Stimulated activated CD8-positive, alpha-beta memory T cell treated with anti-CD3 and anti-CD28 coated beads, Interleukin-12 subunit alpha, Interleukin-12 subunit beta, amount 100 ng/mL, for 24 hours (primary cell): Measurements from ENCODE around the gene TMTC1.

Source experiments
- DNase-seq: peaks from one replicate; pipeline ENCODE4 v3.0.0-alpha.2; 2020; ENCODE audit errors: extremely low read depth

TMTC1 gene

DNA sequence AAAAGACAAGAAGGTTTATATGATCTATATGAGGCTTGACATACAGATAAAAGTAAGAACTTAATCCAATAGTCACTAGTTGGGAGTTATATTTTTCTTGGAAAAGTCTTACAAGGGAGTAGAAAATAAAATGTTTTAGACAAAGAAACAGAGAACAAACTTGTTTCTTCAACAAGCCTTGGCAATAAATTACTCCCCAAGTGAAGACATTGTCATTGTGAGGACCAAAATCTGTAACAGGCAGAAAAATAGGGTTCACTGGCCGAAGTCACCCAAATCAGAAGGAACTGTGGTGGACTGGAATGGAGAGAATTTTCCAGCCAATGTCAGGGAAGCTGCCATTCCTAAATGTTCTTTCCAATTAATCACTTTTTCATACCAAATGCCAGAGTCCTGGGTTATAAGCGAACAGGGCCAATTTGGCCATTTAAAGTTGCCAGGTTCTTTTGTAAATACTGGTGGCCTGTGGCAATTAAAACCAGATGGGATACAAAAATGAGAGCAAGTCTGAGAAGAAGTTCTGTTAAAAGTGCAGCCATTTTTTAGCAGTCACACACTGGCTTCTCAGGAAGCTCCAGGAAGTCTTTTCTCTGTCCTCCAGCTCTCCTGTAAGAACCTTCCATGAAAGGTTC lies 168.9 kb downstream of the TMTC1 start:
- no peak for DNase-seq

DNA sequence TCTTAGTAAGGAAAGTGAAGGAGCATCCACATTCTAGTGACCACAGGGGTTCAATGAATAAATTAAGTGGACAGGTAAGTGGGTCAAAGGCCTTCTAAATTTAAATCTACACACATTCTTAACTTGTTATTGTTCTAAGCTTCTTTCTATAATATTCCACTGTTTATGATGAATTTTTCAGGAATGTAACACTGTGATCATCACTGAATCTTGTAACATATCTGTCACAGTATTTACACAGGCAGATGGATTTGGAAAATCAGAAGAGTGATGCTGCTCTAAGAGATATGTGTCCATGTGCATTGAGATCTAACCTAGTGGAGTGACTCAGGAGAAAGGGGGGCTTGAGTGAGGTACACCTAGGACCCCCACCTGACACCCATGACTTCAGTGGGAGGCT lies 170.8 kb downstream of the TMTC1 start:
- no peak for DNase-seq

DNA sequence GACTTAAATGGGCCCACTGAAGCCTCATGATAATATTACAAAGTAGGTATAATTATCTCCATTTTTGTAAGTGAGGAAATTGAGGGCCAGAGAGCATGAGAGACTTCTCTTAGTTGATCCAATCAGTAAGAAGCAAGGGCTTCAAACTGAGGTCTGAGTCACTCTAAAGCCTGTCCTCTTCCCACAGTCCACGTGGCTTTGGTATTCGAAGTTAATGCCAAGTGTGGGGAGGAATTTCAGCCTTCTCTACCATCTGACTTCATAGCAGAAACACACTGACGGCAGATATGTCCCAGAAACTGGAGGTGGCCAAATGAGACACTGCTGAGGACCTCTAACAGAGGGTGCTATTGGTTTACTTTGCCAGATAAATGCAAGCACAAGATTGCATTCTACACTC lies 171.8 kb downstream of the TMTC1 start:
- no peak for DNase-seq

DNA sequence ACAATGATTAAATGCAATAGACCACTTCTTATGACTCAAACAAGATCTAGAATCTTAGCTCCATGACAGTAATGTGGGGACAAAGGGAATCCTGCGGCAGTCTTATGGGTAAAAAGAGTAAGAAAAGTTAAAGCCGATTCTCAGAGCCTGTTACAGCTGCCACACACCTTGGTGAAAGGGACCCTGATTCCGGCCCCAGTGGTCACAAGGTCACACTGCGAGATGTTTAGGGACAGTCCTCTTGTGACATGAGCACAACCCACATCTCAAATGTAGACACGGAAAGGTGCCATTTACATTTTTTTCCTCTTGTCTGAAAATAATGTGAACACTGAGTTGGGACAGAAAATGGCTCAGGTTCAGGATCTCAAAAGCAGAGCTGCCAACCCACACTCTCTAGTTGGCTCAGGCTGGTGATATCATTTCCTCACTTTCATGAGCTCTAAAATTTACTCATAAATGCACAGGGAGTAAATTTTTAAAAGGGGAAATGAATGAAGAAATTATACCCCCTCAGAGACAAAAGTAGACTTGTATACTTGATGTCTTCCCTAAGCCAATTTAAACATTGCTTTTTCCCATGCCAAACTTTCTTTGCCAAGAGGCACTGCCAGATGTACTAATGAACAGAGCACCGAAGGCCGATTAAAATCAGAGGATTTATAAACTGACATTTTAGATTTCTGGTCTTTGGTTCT lies 173.1 kb downstream of the TMTC1 start:
- no peak for DNase-seq

DNA sequence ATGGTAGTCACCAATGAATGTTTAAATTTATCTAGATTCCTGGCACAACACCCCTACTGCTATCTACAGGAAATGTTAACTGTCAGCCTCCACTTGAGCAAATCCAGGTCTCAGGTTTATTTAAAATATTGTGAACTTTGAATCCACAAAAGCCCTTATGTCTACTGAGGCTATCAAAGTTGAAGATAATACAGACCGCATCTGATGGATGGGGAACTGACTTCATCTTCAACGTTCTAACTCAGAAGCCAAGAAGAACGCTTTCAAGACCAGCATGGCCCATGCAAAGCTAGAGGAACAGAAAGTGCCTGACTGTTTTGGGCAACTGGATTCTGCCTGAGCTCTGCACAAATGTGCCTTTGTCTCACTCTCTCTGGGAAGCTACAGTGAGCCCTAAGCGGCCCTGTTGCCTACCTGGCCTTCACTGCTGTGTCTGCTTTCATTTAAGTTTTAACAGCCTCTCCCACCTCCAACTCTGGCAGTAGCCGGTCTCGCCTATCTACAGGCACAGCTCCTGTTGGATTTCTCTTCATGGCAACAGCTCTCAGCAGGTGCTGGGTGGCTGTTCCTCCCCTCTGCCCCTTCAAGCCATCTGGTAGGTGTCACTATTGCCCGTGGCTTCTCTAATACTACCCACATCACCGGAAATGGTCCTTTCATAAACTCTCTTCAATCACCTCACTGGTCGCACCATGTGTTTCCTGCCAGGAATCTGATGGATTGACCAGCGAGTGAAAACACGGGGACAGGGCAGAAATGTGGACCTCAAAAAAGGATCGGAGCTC lies 174.1 kb downstream of the TMTC1 start:
- DNase-seq = no peak

DNA sequence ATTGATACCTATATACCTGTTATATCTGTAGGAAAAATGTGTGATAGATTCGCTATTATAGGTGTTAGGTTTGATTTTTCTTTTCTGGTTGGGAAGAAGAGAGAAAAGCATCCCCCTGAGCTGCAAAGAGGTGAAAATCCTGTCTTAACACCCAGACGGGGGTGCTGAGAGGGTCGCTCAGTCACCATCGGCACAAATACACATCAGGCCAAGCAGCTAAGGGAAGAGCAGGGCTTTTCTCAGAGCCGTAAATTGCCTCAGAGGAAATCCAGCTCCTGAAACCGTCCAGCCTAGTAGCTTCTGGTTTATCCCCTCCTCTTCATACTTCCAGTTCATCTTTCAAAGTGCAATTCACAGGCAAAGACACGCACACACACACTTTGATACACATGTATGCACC lies 175.2 kb downstream of the TMTC1 start:
- no peak for DNase-seq

DNA sequence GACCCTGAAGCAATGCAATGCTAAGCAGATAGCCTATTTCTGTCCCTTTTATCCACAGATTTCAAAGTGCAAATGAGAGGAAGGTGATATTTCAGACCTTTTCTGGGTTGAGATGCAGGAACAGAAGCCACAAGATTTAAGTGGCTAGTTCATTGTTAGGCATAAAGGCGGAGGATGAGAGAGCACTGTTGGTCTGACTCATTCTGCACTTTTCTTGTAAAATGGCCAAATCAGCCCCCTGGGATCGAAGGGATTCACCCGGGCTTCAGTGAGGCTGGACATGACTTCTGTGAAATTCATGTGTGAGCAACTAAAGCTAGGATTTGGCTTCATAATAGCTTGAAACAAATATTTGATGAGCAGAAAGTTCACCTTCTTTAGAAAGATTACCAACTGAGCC lies 184.4 kb downstream of the TMTC1 start:
- DNase-seq = no peak

DNA sequence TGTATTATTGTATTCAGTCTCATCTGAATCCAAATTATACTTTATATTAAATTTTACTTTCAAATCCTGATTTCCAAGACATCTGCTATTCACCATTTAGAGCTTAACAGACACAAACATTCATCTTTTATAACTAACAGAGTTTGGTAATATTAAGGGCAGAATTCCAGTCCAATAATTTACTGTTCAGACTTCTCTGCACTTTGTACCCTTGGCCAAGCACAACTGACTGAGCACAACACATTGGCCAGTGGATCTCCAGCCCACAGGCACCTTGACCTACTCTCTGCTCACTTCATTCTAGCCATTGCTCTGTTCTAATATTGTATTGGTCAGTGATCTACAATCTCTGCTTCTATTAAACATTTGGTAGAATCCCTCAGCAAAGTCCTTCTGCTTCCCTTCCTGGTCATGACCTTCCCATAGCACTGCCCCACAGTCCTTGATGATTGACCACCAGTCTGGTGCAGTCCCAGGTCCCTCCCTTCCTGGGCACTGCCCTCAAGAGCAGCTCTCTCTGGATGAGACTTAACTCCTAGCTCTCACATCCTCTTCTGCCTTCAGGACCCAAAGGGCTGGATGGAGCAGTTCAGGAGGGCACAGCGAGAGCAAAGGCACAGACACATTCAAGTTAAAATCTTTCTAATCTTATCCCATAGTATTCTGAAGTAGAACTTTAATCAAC lies 188.5 kb downstream of the TMTC1 start:
- DNase-seq = no peak

DNA sequence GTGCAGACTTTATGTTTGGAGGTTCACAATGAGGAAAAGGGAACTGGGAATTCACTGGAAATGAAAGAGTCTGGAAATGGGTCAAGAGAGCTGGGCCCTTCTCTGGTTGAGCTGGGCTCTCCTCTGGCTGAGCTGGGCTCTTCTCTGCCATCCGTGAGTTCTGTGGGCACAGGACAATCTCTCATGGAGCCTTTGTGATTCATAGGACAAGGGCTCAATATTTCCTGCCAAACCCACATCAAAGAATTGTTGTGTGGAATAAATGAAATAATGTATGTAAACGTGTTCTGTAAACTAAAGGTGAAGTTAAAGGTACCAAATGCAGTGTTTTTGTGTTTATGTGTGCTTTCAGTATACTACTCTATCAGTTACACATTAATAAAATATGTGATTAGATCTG lies 190.7 kb downstream of the TMTC1 start:
- DNase-seq = no peak

DNA sequence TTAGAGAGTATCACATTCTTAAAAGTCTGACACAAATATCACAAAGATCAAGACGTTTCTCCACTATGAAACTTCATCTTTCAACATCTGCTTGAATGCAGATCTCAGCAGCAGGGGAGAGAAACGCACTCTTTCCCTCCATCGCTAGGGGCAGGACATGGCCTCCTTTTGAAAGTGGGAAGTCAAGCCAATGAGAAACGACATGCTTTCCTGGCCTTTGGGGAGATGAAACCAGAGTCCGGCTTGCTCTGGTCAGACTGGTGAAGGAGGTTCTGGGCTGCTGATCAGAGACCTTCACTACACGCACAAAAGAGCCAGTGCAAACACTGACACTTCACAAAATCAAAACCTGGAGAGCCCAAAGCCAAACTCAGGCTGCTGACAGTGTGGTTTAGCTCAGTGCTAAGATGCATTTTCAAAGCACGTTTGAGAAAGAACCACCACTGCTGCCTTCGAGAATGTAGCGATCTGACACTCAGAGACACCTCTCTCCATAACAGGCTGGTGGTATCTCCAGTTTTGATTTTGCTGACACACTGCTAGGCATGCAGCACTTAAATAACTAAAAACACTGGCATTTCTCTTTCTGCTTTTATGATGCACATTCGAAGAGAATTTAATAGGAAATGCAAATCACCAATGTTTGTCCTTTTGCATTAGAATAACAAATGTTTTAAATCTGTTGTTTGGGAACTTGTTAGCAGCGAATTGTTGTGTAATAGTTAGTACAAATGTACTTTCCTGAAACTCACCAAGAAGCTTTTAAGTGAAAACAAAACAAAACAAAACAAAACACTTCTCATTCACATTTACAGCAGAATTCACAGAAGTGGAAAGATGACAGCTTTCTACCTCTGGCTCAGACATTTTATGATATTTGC lies 192.4 kb downstream of the TMTC1 start:
- DNase-seq = no peak

DNA sequence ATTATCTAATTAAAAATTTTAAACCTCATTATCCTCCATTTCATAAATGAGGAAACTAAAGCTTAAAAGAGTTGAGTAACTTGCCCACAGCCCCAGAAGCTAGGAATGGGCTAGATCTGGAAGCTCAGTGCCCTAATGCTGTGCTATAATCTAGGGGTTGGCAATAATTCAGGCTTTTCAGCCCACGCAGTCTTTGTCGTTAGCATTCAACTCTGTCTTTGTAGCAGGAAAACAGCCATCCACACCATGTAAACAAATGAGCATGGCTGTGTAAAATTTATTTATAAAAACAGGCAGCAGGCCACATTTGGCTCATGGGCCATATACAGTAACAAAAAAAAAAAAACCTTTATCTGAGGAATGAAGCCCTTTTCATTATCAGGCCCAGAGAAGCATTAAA lies 193.9 kb downstream of the TMTC1 start:
- no peak for DNase-seq

DNA sequence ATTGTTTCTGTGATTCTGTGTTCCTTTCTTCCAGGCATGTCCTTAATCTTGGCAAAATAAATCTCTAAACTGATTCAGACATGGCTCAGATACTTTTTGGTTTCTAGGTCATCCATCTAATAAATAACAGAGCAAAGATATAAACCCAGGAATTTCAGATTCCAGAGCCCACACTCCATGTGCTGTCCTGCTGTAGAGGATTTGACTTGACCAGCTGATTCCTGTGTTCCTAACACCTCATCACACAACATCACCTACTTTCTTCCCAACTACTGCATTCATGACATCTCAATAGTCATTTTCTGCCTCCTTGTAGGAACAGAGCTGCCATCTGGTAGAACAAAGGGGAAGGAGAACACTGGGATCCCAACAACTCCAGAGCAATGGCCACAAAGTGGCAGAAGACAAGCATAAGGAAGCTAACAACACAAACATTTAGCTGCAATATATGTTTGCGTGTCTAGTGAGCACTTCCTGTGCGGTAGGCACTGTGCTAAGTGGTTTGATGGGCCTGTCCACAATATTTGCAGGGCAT lies 194.4 kb downstream of the TMTC1 start:
- DNase-seq = no peak

DNA sequence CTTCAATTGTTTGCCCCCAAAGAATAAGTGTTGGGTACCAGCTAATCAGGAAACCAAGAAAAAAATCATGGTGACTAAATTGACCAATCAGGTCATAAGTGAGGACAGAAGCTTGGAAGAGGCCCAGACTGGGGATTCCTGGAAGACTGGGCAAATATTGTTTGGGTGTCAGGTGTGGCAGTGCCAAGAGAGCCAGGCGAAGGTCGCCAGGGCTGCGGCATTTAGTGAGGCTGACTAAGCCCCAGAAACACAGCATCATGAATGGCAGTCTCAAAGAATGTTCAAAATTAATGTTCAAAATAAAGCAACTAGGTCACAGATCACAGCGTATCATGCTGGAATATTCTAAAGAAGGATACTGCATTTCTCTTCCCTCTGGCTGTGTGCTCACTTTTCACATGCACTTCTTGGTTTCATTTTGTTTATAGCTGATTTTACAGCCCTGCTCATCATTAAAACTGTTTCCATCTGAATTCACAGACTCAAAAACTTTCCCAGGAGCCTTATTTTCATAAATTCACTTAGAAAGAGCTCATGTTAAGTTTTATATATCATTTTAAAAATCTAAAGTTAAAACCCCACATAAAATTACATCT lies 201.0 kb downstream of the TMTC1 start:
- DNase-seq = no peak

DNA sequence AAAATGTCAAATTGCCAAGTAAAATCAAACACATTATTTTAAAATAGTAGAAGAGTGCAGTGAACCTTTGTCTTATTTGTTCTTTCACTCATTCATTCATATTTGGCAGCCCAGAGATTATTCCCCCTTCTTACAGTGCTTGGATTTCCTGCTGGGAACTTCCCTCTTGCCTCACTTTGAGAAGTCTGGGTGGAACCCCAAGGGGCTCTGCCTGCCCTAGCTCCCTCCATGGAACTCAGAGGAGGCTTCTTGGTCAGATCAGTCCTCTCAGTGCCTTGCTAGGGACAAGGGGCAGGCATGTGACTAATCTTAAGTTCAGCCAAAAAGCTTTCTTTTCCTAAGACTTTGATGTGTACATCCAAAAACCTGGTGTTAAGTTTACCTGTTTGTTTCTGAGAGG lies 201.6 kb downstream of the TMTC1 start:
- DNase-seq = no peak

DNA sequence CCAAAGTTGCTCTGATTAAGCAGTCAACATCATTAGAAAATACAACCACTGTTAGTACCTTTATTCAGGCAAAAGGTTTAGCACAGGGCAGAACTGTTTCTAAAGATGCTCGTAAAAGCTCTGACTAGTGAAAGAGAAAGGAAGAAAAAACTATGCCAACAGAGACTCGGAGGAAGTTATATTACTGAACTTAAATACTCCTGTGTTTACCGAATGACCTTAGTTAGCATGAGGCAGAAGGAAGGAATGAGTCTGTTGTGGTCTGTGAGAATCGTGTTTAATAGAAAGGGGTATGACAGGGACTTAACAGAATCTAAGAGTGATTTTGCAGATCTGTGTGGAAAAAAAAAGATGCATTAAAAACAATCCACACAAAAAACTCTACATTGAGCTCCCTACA lies 202.1 kb downstream of the TMTC1 start:
- no peak for DNase-seq

DNA sequence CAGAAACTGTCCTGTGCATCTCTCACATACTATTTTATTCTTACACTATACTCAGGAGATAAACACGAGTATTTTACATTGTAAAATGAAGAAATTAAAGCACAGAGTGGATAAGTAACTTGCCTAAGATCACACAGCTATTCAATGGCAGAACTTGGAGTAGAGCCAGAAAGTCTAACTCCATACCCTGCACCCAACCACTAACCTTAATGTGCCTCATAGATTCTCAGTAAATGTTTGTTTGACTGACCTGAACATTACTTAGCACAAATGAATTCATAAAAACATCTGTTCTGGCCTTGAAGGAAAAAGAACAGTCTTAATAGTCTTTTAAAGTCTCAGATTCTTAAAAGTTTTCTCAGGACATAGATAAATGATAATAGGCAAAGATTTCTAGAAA lies 202.8 kb downstream of the TMTC1 start:
- no peak for DNase-seq

DNA sequence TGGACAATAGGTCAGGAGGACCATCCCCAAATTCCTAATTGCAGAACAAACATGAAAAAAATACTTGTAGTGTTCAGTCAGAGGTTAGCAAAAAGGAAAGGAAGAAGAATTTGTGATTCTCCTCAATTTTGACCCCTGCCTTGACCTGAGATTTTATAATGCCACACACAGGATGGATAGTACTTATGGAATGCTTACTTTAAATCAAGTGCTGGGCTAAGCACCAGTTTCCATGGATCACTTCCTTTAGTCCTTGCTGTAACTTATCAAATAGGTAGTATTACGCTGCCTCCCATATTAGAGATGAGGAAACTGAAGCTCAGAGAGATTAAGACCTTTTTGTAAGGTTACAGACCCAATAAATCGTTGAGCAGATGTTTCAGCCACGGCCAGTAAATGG lies 205.0 kb downstream of the TMTC1 start:
- no peak for DNase-seq

DNA sequence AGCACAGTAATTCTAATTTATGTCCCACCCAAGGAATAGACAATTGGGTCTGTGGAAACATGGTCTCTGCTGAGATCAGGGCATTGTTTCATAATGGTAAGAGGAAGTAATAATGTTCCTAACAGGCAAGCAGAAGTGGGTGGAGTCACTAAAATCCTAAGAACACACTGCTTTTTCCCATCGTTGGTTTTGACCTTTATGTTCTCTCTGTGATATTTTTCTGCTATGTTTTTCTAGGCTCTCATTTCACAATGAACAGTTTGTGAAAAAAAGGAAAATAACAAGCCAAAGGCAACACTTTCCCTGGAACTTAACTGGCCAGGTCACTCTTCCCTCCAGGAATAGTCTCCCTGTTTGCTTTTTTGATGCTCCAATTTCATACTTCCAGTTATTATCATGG lies 205.7 kb downstream of the TMTC1 start:
- no peak for DNase-seq

DNA sequence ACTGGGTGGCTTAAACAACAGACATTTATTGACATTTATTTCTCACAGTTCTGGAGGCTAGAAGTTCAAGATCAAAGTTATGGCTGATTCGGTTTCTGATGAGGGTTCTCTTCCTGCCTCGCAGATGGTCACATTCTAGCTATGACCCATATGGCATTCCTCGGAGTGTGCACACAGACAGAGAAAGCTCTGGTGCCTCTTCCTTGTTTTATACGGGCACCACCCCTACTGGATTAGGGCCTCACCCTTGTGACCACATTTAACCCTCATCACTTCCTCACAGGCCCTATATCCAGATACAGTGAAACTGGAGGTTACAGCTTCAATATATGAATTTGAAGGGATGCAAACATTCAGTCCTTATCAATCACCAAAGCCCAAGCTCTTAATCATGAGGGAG lies 209.2 kb downstream of the TMTC1 start:
- no peak for DNase-seq

DNA sequence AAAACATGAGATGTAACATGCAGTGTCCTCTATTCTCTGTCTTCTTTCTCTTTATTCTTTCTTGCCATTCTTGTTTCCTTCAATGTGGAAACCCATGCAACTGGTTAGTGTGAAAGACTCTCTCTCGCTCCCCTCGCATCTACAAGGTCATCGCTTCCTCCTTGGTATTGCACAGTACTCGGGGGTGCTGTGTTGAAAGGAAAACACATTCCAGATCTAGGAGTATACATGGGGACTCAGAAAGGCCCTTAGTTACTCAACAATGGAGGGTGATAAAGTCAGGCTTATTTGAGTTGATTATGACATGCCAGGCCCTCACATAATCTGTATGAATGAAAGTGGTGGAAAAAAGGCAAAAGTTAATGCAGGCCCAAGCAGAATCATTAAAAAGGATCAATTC lies 210.8 kb downstream of the TMTC1 start:
- DNase-seq = no peak

DNA sequence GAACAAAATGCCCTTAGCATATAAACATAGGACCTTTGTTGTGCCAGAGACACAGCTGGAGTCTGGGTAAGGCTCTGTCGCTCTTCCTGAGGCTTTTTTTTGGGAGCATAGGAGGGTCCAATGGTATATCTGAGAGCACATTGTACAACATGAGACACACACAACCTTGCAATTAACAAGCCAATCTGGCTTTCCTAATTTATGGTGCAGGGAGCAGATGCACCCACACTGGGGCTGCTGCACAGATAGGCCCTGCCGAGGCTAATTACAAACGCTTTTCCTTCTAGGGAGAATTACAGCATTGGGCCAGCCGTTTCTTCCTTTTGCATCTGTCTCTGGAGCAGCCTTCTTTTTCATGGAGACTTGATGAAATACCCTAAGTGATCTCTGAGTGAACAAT lies 211.3 kb downstream of the TMTC1 start:
- no peak for DNase-seq
